H9 (cell line): ENCODE data around the gene IGF2BP2. TPM values are rescaled to one million over a fixed set of nuclear protein-coding genes. Genes with fewer than 3 reads are reported as not detected.

Experiments used
- DNase-seq: peaks from one replicate; pipeline ENCODE4 v3.0.0-alpha.2; 2017
- H2AFZ ChIP-seq: one replicate; pipeline ENCODE4 v1.6.1; 2013; ENCODE audit warnings: mild to moderate bottlenecking, low read length, control low read depth, moderate library complexity
- H2AK5ac ChIP-seq: 2 replicates; pipeline ENCODE4 v1.6.1; 2013; ENCODE audit warnings: low read length, control low read depth, mixed read lengths; ENCODE audit not compliant: insufficient read length
- H2BK120ac ChIP-seq: one replicate; pipeline ENCODE4 v1.6.1; 2013; ENCODE audit warnings: low read depth, mild to moderate bottlenecking, low read length, control low read depth, inconsistent platforms; ENCODE audit not compliant: poor library complexity, severe bottlenecking
- H2BK12ac ChIP-seq: 2 replicates; pipeline ENCODE4 v1.6.1; 2013; ENCODE audit warnings: low read length, control low read depth, mixed read lengths, low read depth; ENCODE audit not compliant: insufficient read length
- H2BK15ac ChIP-seq: 2 replicates; pipeline ENCODE4 v1.6.1; 2013; ENCODE audit warnings: low read depth, low read length, control low read depth
- H2BK20ac ChIP-seq: one replicate; pipeline ENCODE4 v1.6.1; 2013; ENCODE audit warnings: low read depth, mild to moderate bottlenecking, low read length, control low read depth, inconsistent platforms; ENCODE audit not compliant: poor library complexity, severe bottlenecking
- H2BK5ac ChIP-seq: 2 replicates; pipeline ENCODE4 v1.6.1; 2013; ENCODE audit warnings: low read length, control low read depth, mixed read lengths; ENCODE audit not compliant: insufficient read length
- H3K14ac ChIP-seq: 2 replicates; pipeline ENCODE4 v1.6.1; 2013; ENCODE audit warnings: low read length, control low read depth; ENCODE audit not compliant: insufficient read depth
- H3K18ac ChIP-seq: 2 replicates; pipeline ENCODE4 v1.6.1; 2013; ENCODE audit warnings: low read depth, mild to moderate bottlenecking, mixed read lengths, low read length, control low read depth; ENCODE audit not compliant: insufficient read length
- H3K23ac ChIP-seq: 2 replicates; pipeline ENCODE4 v1.6.1; 2013; ENCODE audit warnings: low read length, control low read depth, mixed read lengths, low read depth; ENCODE audit not compliant: insufficient read length
- H3K23me2 ChIP-seq: 2 replicates; pipeline ENCODE4 v1.6.1; 2013; ENCODE audit warnings: low read depth, mild to moderate bottlenecking, mixed read lengths, low read length, control low read depth; ENCODE audit not compliant: insufficient read length, poor library complexity, severe bottlenecking
- H3K27ac ChIP-seq: 2 replicates; pipeline ENCODE4 v1.5.1; 2013; ENCODE audit warnings: low read length, control low read depth, mixed read lengths, low read depth; ENCODE audit not compliant: insufficient read length
- H3K27me3 ChIP-seq: 2 replicates; pipeline ENCODE4 v1.6.1; 2013; ENCODE audit warnings: low read length, control low read depth, inconsistent platforms; ENCODE audit not compliant: insufficient read depth
- H3K4ac ChIP-seq: 2 replicates; pipeline ENCODE4 v1.6.1; 2013; ENCODE audit warnings: low read depth, mild to moderate bottlenecking, control low read depth, inconsistent platforms, low read length, moderate library complexity
- H3K4me1 ChIP-seq: 2 replicates; pipeline ENCODE4 v1.6.1; 2013; ENCODE audit warnings: low read length, control low read depth, inconsistent platforms; ENCODE audit not compliant: insufficient read depth
- H3K4me2 ChIP-seq: 2 replicates; pipeline ENCODE4 v1.6.1; 2013; ENCODE audit warnings: low read length, control low read depth, mixed read lengths; ENCODE audit not compliant: insufficient read length, insufficient read depth
- H3K56ac ChIP-seq: 2 replicates; pipeline ENCODE4 v1.6.1; 2013; ENCODE audit warnings: low read depth, mild to moderate bottlenecking, mixed read lengths, low read length, control low read depth; ENCODE audit not compliant: insufficient read length
- H3K79me1 ChIP-seq: 2 replicates; pipeline ENCODE4 v1.6.1; 2013; ENCODE audit warnings: low read depth, mild to moderate bottlenecking, moderate library complexity, low read length, control low read depth, inconsistent platforms; ENCODE audit not compliant: insufficient read depth, poor library complexity, severe bottlenecking
- H3K79me2 ChIP-seq: 2 replicates; pipeline ENCODE4 v1.6.1; 2013; ENCODE audit warnings: low read length, control low read depth, inconsistent platforms; ENCODE audit not compliant: insufficient read depth
- H3K9ac ChIP-seq: 2 replicates; pipeline ENCODE4 v1.6.1; 2013; ENCODE audit warnings: low read length, control low read depth, mixed read lengths; ENCODE audit not compliant: insufficient read length; ENCODE audit errors: extremely low read depth
- H3K9me3 ChIP-seq: one replicate; pipeline ENCODE4 v1.6.1; 2013; ENCODE audit warnings: low read depth, low read length, inconsistent platforms; ENCODE audit not compliant: control insufficient read depth
- H3T11ph ChIP-seq: one replicate; pipeline ENCODE4 v1.6.1; 2013; ENCODE audit warnings: mild to moderate bottlenecking, low read length, control low read depth, inconsistent platforms
- H4K20me1 ChIP-seq: one replicate; pipeline ENCODE4 v1.6.1; 2013; ENCODE audit not compliant: control insufficient read depth, insufficient read length, insufficient read depth
- H4K5ac ChIP-seq: 2 replicates; pipeline ENCODE4 v1.6.1; 2013; ENCODE audit warnings: low read depth, mild to moderate bottlenecking, mixed read lengths, low read length, control low read depth; ENCODE audit not compliant: insufficient read length
- H4K8ac ChIP-seq: replicated peaks from 2 replicates; pipeline ENCODE4 v1.6.1; 2013; ENCODE audit warnings: low read length, control low read depth, mixed read lengths, low read depth; ENCODE audit not compliant: insufficient read length
- H4K91ac ChIP-seq: 2 replicates; pipeline ENCODE4 v1.6.1; 2013; ENCODE audit warnings: low read depth, mild to moderate bottlenecking, moderate library complexity, mixed read lengths, low read length, control low read depth; ENCODE audit not compliant: insufficient read length
- H3K27ac Mint-ChIP-seq, 3 experiments: 2 replicates in 2 of 3; 3 replicates in 1 of 3; pipeline ENCODE4 v1.8.0; 2020 to 2021; ENCODE audit warnings: mixed read lengths in 3 of 3, mild to moderate bottlenecking in 1 of 3, moderate library complexity in 1 of 3
- H3K27me3 Mint-ChIP-seq: 2 replicates; pipeline ENCODE4 v1.8.0; 2021; ENCODE audit warnings: low read depth, mild to moderate bottlenecking, moderate library complexity, mixed read lengths
- H3K36me3 Mint-ChIP-seq, 3 experiments: 2 replicates in 2 of 3; 3 replicates in 1 of 3; pipeline ENCODE4 v1.8.0; 2020 to 2021; ENCODE audit warnings: low read depth in 3 of 3, mixed read lengths in 3 of 3; ENCODE audit not compliant: insufficient read depth in 1 of 3
- H3K4me1 Mint-ChIP-seq, 2 experiments: 2 replicates each; pipeline ENCODE4 v1.8.0; 2020; ENCODE audit warnings: mixed read lengths in 2 of 2
- H3K4me3 Mint-ChIP-seq, 2 experiments: 2 replicates in 1 of 2; 3 replicates in 1 of 2; pipeline ENCODE4 v1.8.0; 2020 to 2021; ENCODE audit warnings: mild to moderate bottlenecking in 2 of 2, mixed read lengths in 2 of 2, moderate library complexity in 1 of 2
- H3K9me3 Mint-ChIP-seq, 2 experiments: 2 replicates in 1 of 2; 3 replicates in 1 of 2; pipeline ENCODE4 v1.8.0; 2020; ENCODE audit warnings: mild to moderate bottlenecking in 2 of 2, mixed read lengths in 2 of 2, moderate library complexity in 1 of 2
- WGBS: extraction: QIAGEN DNeasy Blood & Tissue Kit; methylation state at CpG from one replicate; pipeline ENCODE4 v1.1.7; 2013; ENCODE audit warnings: missing lambda C conversion rate, low lambda C conversion rate, mixed read lengths; ENCODE audit not compliant: insufficient read length; ENCODE audit errors: extremely low coverage; 5-methylcytosine and 5-hydroxymethylcytosine counted together
- total RNA-seq: library from RNA; stranded (reverse); gene quantifications from 2 replicates; pipeline ENCODE4 v1.2.1, GENCODE V29; 2021
- TF ChIP-seq, protein P1 (sequence below): fragments of 200-600 bp; sonication (generic); conservative IDR thresholded peaks from 3 replicates; pipeline ENCODE4 v1.8.0; 2021; ENCODE audit warnings: antibody characterized with exemption, mild to moderate bottlenecking

IGF2BP2 gene
- total RNA-seq, 1 experiment from 2014 or later: 130 TPM

DNA sequence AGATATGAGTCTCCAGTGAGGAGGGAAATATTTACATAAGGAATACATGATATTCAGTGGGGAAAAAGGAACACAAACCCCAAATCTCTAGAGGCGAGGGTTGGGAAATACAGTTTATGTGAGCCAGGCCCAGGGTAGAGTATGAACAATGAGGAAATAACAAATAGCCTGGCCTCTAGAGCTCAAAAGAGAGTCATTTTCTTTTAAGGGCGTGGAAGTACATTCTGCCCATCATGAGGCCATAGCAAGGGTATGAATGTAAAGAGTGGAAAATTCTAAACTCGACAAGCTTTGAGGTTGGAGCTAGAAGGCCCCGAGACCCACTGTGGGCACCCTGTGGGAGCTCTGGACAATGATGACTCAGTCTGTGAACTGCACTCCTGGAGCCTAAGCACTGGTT lies 27.8 kb upstream of the IGF2BP2 start:
- H2BK20ac ChIP-seq: no peak overlapping the region
- H3K4ac ChIP-seq: no peak overlapping the region
- H3K14ac ChIP-seq: no peak overlapping the region
- no peaks in the 10 kb centered on the region for H3K27me3 ChIP-seq
- no peak overlapping the region for H2BK12ac ChIP-seq
- DNase-seq: no peak
- TF ChIP-seq, protein P1, sequence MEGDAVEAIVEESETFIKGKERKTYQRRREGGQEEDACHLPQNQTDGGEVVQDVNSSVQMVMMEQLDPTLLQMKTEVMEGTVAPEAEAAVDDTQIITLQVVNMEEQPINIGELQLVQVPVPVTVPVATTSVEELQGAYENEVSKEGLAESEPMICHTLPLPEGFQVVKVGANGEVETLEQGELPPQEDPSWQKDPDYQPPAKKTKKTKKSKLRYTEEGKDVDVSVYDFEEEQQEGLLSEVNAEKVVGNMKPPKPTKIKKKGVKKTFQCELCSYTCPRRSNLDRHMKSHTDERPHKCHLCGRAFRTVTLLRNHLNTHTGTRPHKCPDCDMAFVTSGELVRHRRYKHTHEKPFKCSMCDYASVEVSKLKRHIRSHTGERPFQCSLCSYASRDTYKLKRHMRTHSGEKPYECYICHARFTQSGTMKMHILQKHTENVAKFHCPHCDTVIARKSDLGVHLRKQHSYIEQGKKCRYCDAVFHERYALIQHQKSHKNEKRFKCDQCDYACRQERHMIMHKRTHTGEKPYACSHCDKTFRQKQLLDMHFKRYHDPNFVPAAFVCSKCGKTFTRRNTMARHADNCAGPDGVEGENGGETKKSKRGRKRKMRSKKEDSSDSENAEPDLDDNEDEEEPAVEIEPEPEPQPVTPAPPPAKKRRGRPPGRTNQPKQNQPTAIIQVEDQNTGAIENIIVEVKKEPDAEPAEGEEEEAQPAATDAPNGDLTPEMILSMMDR: no peak
- H3K23me2 ChIP-seq: no peaks in the 10 kb centered on the region
- H4K5ac ChIP-seq: no peak overlapping the region
- H3K79me1 ChIP-seq: no peaks in the 10 kb centered on the region
- H3K4me1 ChIP-seq: no peaks in the 10 kb centered on the region
- Mint-ChIP-seq H3K27ac (no peak overlapping the region), H3K4me1 (no peaks in the 10 kb centered on the region), H3K4me3 (no peak overlapping the region), H3K27me3 (no peaks in the 10 kb centered on the region; the same call in none of the 2 replicates), H3K9me3 (peaks cover 14 to 19% of the 10 kb centered on the region in 2 experiments), H3K36me3 (peaks cover 0 to 15% (median 2%) of the 10 kb centered on the region in 3 experiments; a peak in 3 of 7 replicates)
- H3K79me2 ChIP-seq: no peaks in the 10 kb centered on the region
- H2BK15ac ChIP-seq: no peak overlapping the region
- H2BK120ac ChIP-seq: no peak overlapping the region
- H2BK5ac ChIP-seq: no peak overlapping the region
- no CpG with 5 or more reads among the region's 4 CpGs for WGBS
- no peaks in the 10 kb centered on the region for H3K9me3 ChIP-seq
- H3K56ac ChIP-seq: no peak overlapping the region
- no peak overlapping the region for H3K9ac ChIP-seq
- no peak overlapping the region for H3K18ac ChIP-seq
- no peak overlapping the region for H3K23ac ChIP-seq
- H3T11ph ChIP-seq: no peak overlapping the region
- no peak overlapping the region for H4K91ac ChIP-seq
- H2AK5ac ChIP-seq: no peak overlapping the region
- no peaks in the 10 kb centered on the region for H4K20me1 ChIP-seq
- no peak overlapping the region for H4K8ac ChIP-seq
- no peak overlapping the region for H3K4me2 ChIP-seq
- H3K27ac ChIP-seq: no peak overlapping the region
- no peak overlapping the region for H2AFZ ChIP-seq
